Measurements from ENCODE around the gene SCAPER.

SCAPER gene

GRCh38 chr15:76663529-76663928 is 241.6 kb downstream of the SCAPER start:
- no peak for DNase-seq

GRCh38 chr15:76648732-76649444 is 256.3 kb downstream of the SCAPER start:
- DNase-seq = no peak

- DNase-seq = no peak
Observed at GRCh38 chr15:76647612-76648011, 257.5 kb downstream of the SCAPER start.

- DNase-seq = no peak
Observed at GRCh38 chr15:76644646-76645045, 260.5 kb downstream of the SCAPER start.

GRCh38 chr15:76642671-76643070 is 262.5 kb downstream of the SCAPER start:
- DNase-seq = peak; percentile 7

- no peak for DNase-seq
Observed at GRCh38 chr15:76637166-76637565, 268.0 kb downstream of the SCAPER start.

GRCh38 chr15:76636059-76636458 is 269.1 kb downstream of the SCAPER start:
- no peak for DNase-seq

- no peak for DNase-seq
Observed at GRCh38 chr15:76626611-76627010, 278.5 kb downstream of the SCAPER start.

- no peak for DNase-seq
Observed at GRCh38 chr15:76625267-76625666, 279.9 kb downstream of the SCAPER start.

GRCh38 chr15:76614725-76615124 is 290.4 kb downstream of the SCAPER start:
- DNase-seq = no peak

GRCh38 chr15:76588811-76589747 is 316.1 kb downstream of the SCAPER start:
- DNase-seq = no peak

- no peak for DNase-seq
Observed at GRCh38 chr15:76585576-76585897, 319.6 kb downstream of the SCAPER start.

- DNase-seq = no peak
Observed at GRCh38 chr15:76584868-76585575, 320.1 kb downstream of the SCAPER start.

- DNase-seq = no peak
Observed at GRCh38 chr15:76582550-76582949, 322.6 kb downstream of the SCAPER start.

- no peak for DNase-seq
Observed at GRCh38 chr15:76577879-76578512, 327.1 kb downstream of the SCAPER start.

GRCh38 chr15:76576523-76577279 is 328.4 kb downstream of the SCAPER start:
- no peak for DNase-seq

GRCh38 chr15:76575679-76576078 is 329.5 kb downstream of the SCAPER start:
- DNase-seq = no peak

- DNase-seq = no peak
Observed at GRCh38 chr15:76575274-76575673, 329.9 kb downstream of the SCAPER start.

GRCh38 chr15:76572983-76573314 is 332.2 kb downstream of the SCAPER start:
- no peak for DNase-seq

GRCh38 chr15:76566276-76566675 is 338.9 kb downstream of the SCAPER start:
- DNase-seq = no peak

- DNase-seq = no peak
Observed at GRCh38 chr15:76565366-76565765, 339.8 kb downstream of the SCAPER start.

- DNase-seq = no peak
Observed at GRCh38 chr15:76555247-76555646, 349.9 kb downstream of the SCAPER start.

Measured in CD4-positive, alpha-beta T cell treated with Interleukin-21 for 1 hour (primary cell).